Keratinocyte (primary cell): ENCODE data around the gene TNFSF10.

Source experiments
- EZH2 ChIP-seq: IDR thresholded peaks from one replicate; pipeline ENCODE4 v1.6.1; 2012; ENCODE audit warnings: inconsistent platforms, mild to moderate bottlenecking, low read length, moderate library complexity
- TF ChIP-seq, protein P1 (sequence below), 3 experiments: IDR thresholded peaks in 1 of 3; conservative IDR thresholded peaks in 1 of 3; optimal IDR thresholded peaks in 1 of 3; 2 replicates in 2 of 3; 3 replicates in 1 of 3; pipeline versions ENCODE3 to v1.5.1; 2011; ENCODE audit warnings: low read length in 3 of 3, mild to moderate bottlenecking in 3 of 3, moderate library complexity in 2 of 3, control low read depth in 1 of 3, inconsistent platforms in 1 of 3; ENCODE audit not compliant: insufficient read depth in 2 of 3; ENCODE audit errors: extremely low read depth in 1 of 3

GRCh38 chr3:172536505-172536904, 13.3 kb upstream of the TNFSF10 start:
- TF ChIP-seq, protein P1, sequence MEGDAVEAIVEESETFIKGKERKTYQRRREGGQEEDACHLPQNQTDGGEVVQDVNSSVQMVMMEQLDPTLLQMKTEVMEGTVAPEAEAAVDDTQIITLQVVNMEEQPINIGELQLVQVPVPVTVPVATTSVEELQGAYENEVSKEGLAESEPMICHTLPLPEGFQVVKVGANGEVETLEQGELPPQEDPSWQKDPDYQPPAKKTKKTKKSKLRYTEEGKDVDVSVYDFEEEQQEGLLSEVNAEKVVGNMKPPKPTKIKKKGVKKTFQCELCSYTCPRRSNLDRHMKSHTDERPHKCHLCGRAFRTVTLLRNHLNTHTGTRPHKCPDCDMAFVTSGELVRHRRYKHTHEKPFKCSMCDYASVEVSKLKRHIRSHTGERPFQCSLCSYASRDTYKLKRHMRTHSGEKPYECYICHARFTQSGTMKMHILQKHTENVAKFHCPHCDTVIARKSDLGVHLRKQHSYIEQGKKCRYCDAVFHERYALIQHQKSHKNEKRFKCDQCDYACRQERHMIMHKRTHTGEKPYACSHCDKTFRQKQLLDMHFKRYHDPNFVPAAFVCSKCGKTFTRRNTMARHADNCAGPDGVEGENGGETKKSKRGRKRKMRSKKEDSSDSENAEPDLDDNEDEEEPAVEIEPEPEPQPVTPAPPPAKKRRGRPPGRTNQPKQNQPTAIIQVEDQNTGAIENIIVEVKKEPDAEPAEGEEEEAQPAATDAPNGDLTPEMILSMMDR (optimal IDR thresholded peaks at IDR 0.05 in 1 of 3, IDR thresholded peaks at IDR 0.05 in 1 of 3, conservative IDR thresholded peaks at IDR 0.05 in 1 of 3; ENCODE audit: extremely low read depth in 1 of 3, insufficient read depth in 2 of 3, low read length in 3 of 3), result no peak
- no peak for TF ChIP-seq EZH2
